Mesothelial cell of epicardium (in vitro differentiated cells): Measurements from ENCODE around the gene SH2D4B. TPM values are rescaled to one million over a fixed set of nuclear protein-coding genes. Genes with fewer than 3 reads are reported as not detected.

Source experiments
- DNase-seq, 2 experiments: peaks; one replicate each; pipeline ENCODE4 v3.0.0; 2021; ENCODE audit warnings: low spot score in 2 of 2; ENCODE audit not compliant: unreplicated experiment in 2 of 2
- H3K27ac Mint-ChIP-seq: 2 replicates; pipeline ENCODE4 v1.8.0; 2021; ENCODE audit warnings: mixed read lengths
- H3K27me3 Mint-ChIP-seq: 2 replicates; pipeline ENCODE4 v1.8.0; 2021; ENCODE audit warnings: low read depth, mixed read lengths
- H3K36me3 Mint-ChIP-seq: 2 replicates; pipeline ENCODE4 v1.8.0; 2021; ENCODE audit warnings: mixed read lengths
- H3K4me1 Mint-ChIP-seq: 2 replicates; pipeline ENCODE4 v1.8.0; 2021; ENCODE audit warnings: mixed read lengths
- H3K4me3 Mint-ChIP-seq: 2 replicates; pipeline ENCODE4 v1.8.0; 2021; ENCODE audit warnings: mild to moderate bottlenecking, moderate library complexity, mixed read lengths
- H3K9me3 Mint-ChIP-seq: 2 replicates; pipeline ENCODE4 v1.8.0; 2021; ENCODE audit warnings: mixed read lengths
- CTCF ChIP-seq: fragments of 200-600 bp; sonication (generic); IDR thresholded peaks from one replicate; pipeline ENCODE4 v1.5.0; 2021; ENCODE audit warnings: antibody characterized with exemption; ENCODE audit not compliant: unreplicated experiment
- total RNA-seq: library from RNA; stranded (reverse); gene quantifications from 3 replicates; pipeline ENCODE4 v1.2.1, GENCODE V29; 2021

Gene SH2D4B
- total RNA-seq, 1 donor from 2014 or later = 0.27 TPM

- H3K9me3 Mint-ChIP-seq = no peaks in the 10 kb centered on the region
- no peak overlapping the region for H3K4me3 Mint-ChIP-seq
- H3K4me1 Mint-ChIP-seq = peaks cover 4% of the 10 kb centered on the region
- H3K36me3 Mint-ChIP-seq = no peaks in the 10 kb centered on the region
- no peak overlapping the region for H3K27ac Mint-ChIP-seq
- TF ChIP-seq CTCF = no peak
- no peak for DNase-seq
- H3K27me3 Mint-ChIP-seq = peaks cover 1% of the 10 kb centered on the region
Measured at GRCh38 chr10:80603516-80603915, 65.8 kb downstream of the SH2D4B start.

GRCh38 chr10:80608706-80609105 lies 71.0 kb downstream of the SH2D4B start:
- Mint-ChIP-seq H3K4me1 (peaks cover 18% of the 10 kb centered on the region), H3K27ac (no peak overlapping the region), H3K27me3 (peaks cover 3% of the 10 kb centered on the region), H3K9me3 (peaks cover 2% of the 10 kb centered on the region), H3K36me3 (no peaks in the 10 kb centered on the region), H3K4me3 (no peak overlapping the region)
- no peak for TF ChIP-seq CTCF
- no peak for DNase-seq

- Mint-ChIP-seq H3K36me3 (no peaks in the 10 kb centered on the region), H3K27me3 (peaks cover 3% of the 10 kb centered on the region), H3K27ac (no peak overlapping the region), H3K4me1 (peaks cover 20% of the 10 kb centered on the region), H3K9me3 (peaks cover 4% of the 10 kb centered on the region), H3K4me3 (no peak overlapping the region)
- no peak for DNase-seq
- no peak for TF ChIP-seq CTCF
Measured at GRCh38 chr10:80609331-80609730, 71.6 kb downstream of the SH2D4B start.

GRCh38 chr10:80611481-80612185 lies 73.9 kb downstream of the SH2D4B start:
- TF ChIP-seq CTCF = no peak
- Mint-ChIP-seq H3K4me1 (peaks cover 19% of the 10 kb centered on the region), H3K36me3 (no peaks in the 10 kb centered on the region), H3K9me3 (peaks cover 4% of the 10 kb centered on the region), H3K4me3 (no peak overlapping the region), H3K27ac (no peak overlapping the region), H3K27me3 (peaks cover 10% of the 10 kb centered on the region)
- DNase-seq = no peak

- Mint-ChIP-seq H3K27me3 (peaks cover 10% of the 10 kb centered on the region), H3K4me1 (peaks cover 18% of the 10 kb centered on the region), H3K36me3 (no peaks in the 10 kb centered on the region), H3K9me3 (peaks cover 4% of the 10 kb centered on the region), H3K27ac (no peak overlapping the region), H3K4me3 (no peak overlapping the region)
- no peak for DNase-seq
- no peak for TF ChIP-seq CTCF
Measured at GRCh38 chr10:80612261-80612660, 74.6 kb downstream of the SH2D4B start.
